Hepatocyte (in vitro differentiated cells): ENCODE data around the gene TRIM32.

Experiments used
- EZH2 ChIP-seq: fragments of 200-600 bp; sonication (generic); IDR thresholded peaks from 2 replicates; pipeline ENCODE4 v1.6.1; 2016; ENCODE audit warnings: antibody characterized with exemption, mild to moderate bottlenecking, borderline replicate concordance
- TF ChIP-seq, protein P1 (sequence below): fragments of 200-600 bp; sonication (generic); IDR thresholded peaks from 2 replicates; pipeline ENCODE4 v1.5.1; 2016; ENCODE audit warnings: antibody characterized with exemption, mild to moderate bottlenecking; ENCODE audit not compliant: poor library complexity

DNA sequence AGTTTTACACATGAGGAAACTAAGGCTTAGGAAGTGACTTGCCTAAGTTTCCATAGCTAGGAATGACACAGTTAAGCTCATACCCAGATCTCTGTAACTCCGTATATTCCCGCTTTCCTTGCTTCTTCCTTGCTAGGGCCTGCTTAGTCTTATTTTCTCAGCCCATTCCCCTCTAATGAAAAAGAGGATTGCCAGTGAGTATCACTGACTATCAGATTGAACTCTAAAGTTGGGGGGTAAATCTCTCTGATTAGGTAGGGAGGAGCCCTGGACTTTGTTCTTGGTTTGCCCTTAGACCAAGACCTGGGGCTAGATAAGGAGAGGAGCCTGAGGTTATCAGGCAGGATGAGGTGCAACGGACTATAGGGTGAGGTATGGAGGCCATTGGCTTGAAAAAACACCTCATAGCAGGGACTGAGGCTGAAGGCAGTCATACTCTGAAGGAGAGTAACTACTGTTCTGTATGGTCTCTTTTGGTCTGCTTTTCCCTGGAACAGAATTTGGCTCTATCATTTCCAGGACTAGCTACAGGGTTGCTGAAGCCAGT, 2.5 kb downstream of the TRIM32 start:
- TF ChIP-seq, protein P1, sequence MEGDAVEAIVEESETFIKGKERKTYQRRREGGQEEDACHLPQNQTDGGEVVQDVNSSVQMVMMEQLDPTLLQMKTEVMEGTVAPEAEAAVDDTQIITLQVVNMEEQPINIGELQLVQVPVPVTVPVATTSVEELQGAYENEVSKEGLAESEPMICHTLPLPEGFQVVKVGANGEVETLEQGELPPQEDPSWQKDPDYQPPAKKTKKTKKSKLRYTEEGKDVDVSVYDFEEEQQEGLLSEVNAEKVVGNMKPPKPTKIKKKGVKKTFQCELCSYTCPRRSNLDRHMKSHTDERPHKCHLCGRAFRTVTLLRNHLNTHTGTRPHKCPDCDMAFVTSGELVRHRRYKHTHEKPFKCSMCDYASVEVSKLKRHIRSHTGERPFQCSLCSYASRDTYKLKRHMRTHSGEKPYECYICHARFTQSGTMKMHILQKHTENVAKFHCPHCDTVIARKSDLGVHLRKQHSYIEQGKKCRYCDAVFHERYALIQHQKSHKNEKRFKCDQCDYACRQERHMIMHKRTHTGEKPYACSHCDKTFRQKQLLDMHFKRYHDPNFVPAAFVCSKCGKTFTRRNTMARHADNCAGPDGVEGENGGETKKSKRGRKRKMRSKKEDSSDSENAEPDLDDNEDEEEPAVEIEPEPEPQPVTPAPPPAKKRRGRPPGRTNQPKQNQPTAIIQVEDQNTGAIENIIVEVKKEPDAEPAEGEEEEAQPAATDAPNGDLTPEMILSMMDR: no peak
- TF ChIP-seq EZH2: no peak
